Esophagus squamous epithelium (tissue), 5 donors: ENCODE results near the gene ZC3H13. TPM values are rescaled to one million over a fixed set of nuclear protein-coding genes. Genes with fewer than 3 reads are reported as not detected.

Source experiments
- DNase-seq: peaks from one replicate; lab custom pipeline; 2025; lab: John Stamatoyannopoulos, UW
- H3K27ac ChIP-seq, 4 donors: fragments of 200-600 bp; sonication (generic); one replicate each; pipeline ENCODE4 v1.5.1; 2016 to 2019; ENCODE audit warnings: mild to moderate bottlenecking in 1 of 4
- H3K27me3 ChIP-seq, 4 donors: fragments of 200-600 bp; sonication (generic); 1 replicate in 3 of 4; 2 replicates in 1 of 4; pipeline versions ENCODE4 v1.5.1 to v1.6.0; 2017 to 2021; ENCODE audit warnings: antibody characterized with exemption in 1 of 4
- H3K36me3 ChIP-seq, 3 donors: fragments of 200-600 bp; sonication (generic); one replicate each; pipeline ENCODE4 v1.5.1; 2016 to 2019
- H3K4me1 ChIP-seq, 3 donors: fragments of 200-600 bp; sonication (generic); one replicate each; pipeline ENCODE4 v1.5.1; 2017 to 2019
- H3K4me3 ChIP-seq, 4 donors: fragments of 200-600 bp; sonication (generic); 1 replicate in 3 of 4; 2 replicates in 1 of 4; pipeline ENCODE4 v1.5.1; 2016 to 2019; ENCODE audit warnings: mild to moderate bottlenecking in 2 of 4, moderate library complexity in 1 of 4
- H3K9me3 ChIP-seq, 3 donors: fragments of 200-600 bp; sonication (generic); one replicate each; pipeline ENCODE4 v1.5.1; 2016 to 2019
- POLR2A ChIP-seq, 4 donors: fragments of 450-650 bp; IDR thresholded peaks; one replicate each; pipeline ENCODE4 v1.6.1; 2017; ENCODE audit warnings: antibody characterized with exemption in 4 of 4, mild to moderate bottlenecking in 4 of 4, moderate library complexity in 3 of 4
- WGBS, 2 donors: methylation state at CpG; one replicate each; pipeline ENCODE4 v1.1.5; 2018; 5-methylcytosine and 5-hydroxymethylcytosine counted together
- intact Hi-C: fragments of 100-400 bp; cut with DNase I; formaldehyde crosslinking; loops from one replicate; pipeline ENCODE4 v1.15.0; 2022
- total RNA-seq, 4 donors: library from RNA; depleted of rRNA; stranded (reverse); fragments of >200 nt; gene quantifications; one replicate each; pipeline ENCODE4 v1.1.0, GENCODE V29; 2016
- TF ChIP-seq, protein P1 (sequence below), 6 experiments: fragments of 450-650 bp in 4 of 6; fragments of 200-600 bp in 2 of 6; sonication (generic) in 2 of 6; IDR thresholded peaks; one replicate each; pipeline ENCODE4 v1.5.1; 2016 to 2019; ENCODE audit warnings: antibody characterized with exemption in 6 of 6, mild to moderate bottlenecking in 4 of 6, moderate library complexity in 4 of 6
- donor health status: DM: yes; HTN: yes; CAD: no.

Gene ZC3H13
- total RNA-seq, 4 donors from 2014 or later, result 12.4 to 28.8 (median 15.3) TPM

GRCh38 chr13:46100191-46100815, 47.8 kb upstream of the ZC3H13 start:
- Histone ChIP-seq H3K27ac (no peak overlapping the region), H3K4me3 (no peak overlapping the region), H3K4me1 (no peaks in the 10 kb centered on the region), H3K27me3 (peaks cover 0 to 5% (median 0%) of the 10 kb centered on the region in 4 donors), H3K9me3 (no peaks in the 10 kb centered on the region), H3K36me3 (no peaks in the 10 kb centered on the region)
- 56 to 92% methylated on average over 1 of the region's 1 CpG for WGBS, 2 donors
- intact Hi-C loops, result no loop called here
- TF ChIP-seq, protein P1, sequence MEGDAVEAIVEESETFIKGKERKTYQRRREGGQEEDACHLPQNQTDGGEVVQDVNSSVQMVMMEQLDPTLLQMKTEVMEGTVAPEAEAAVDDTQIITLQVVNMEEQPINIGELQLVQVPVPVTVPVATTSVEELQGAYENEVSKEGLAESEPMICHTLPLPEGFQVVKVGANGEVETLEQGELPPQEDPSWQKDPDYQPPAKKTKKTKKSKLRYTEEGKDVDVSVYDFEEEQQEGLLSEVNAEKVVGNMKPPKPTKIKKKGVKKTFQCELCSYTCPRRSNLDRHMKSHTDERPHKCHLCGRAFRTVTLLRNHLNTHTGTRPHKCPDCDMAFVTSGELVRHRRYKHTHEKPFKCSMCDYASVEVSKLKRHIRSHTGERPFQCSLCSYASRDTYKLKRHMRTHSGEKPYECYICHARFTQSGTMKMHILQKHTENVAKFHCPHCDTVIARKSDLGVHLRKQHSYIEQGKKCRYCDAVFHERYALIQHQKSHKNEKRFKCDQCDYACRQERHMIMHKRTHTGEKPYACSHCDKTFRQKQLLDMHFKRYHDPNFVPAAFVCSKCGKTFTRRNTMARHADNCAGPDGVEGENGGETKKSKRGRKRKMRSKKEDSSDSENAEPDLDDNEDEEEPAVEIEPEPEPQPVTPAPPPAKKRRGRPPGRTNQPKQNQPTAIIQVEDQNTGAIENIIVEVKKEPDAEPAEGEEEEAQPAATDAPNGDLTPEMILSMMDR (IDR thresholded peaks at IDR 0.05), result no peak
- no peak for TF ChIP-seq POLR2A (IDR thresholded peaks at IDR 0.05)
- no peak for DNase-seq

DNA sequence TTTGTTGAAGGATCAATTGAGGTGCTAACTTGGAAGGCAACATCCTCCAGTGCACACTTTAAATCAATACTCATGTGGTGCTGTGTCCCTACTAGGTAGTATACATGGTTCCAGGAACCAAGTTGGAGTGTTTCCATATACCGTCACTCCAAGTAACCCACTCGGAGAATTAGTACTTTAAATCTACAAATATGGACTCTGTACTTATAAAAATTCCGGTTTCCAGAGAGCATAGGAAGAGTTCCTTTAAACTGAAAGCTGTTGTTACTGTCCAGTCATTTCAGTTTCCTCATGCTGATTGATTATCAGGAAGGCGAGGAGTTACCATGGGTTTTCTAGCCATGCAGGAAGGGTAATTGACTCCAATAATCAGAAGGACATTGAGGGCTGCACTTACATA, 45.1 kb upstream of the ZC3H13 start:
- Histone ChIP-seq H3K9me3 (no peaks in the 10 kb centered on the region), H3K4me3 (no peak overlapping the region), H3K36me3 (no peaks in the 10 kb centered on the region), H3K4me1 (no peaks in the 10 kb centered on the region), H3K27me3 (peaks cover 0 to 14% (median 0%) of the 10 kb centered on the region in 4 donors), H3K27ac (no peak overlapping the region)
- DNase-seq, result no peak
- TF ChIP-seq, protein P1 (IDR thresholded peaks at IDR 0.05), result no peak
- no peak for TF ChIP-seq POLR2A (IDR thresholded peaks at IDR 0.05)
- WGBS, 2 donors, result 91% methylated on average over 4 of the region's 4 CpGs
- intact Hi-C loops, result no loop called here

DNA sequence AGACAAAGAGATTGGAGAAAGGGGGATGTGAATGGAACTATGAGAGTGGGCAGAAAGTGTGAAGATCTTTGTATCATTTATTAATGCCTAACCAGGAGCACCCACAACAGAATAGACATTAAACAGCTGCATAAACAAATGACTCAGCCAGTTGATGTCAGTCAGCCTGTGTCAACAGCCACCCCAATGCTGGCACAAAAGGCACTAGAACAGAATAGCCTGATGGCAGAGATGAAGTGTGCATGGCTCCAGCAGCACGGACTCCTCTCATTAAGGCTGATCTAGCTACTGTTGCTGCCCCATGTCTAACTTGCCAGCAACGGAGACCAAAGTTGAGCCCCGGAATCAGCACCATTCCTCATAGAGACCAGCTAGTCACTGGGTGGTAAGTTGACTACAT, 44.5 kb upstream of the ZC3H13 start:
- no peak for DNase-seq
- Histone ChIP-seq H3K4me3 (no peak overlapping the region), H3K36me3 (no peaks in the 10 kb centered on the region), H3K27ac (no peak overlapping the region), H3K27me3 (peaks cover 0 to 14% (median 0%) of the 10 kb centered on the region in 4 donors), H3K4me1 (no peaks in the 10 kb centered on the region), H3K9me3 (no peaks in the 10 kb centered on the region)
- 61 to 88% methylated on average over 2 to 3 of the region's 3 CpGs for WGBS, 2 donors
- no peak for TF ChIP-seq POLR2A (IDR thresholded peaks at IDR 0.05)
- TF ChIP-seq, protein P1 (IDR thresholded peaks at IDR 0.05), result no peak
- intact Hi-C loops, result no loop called here

DNA sequence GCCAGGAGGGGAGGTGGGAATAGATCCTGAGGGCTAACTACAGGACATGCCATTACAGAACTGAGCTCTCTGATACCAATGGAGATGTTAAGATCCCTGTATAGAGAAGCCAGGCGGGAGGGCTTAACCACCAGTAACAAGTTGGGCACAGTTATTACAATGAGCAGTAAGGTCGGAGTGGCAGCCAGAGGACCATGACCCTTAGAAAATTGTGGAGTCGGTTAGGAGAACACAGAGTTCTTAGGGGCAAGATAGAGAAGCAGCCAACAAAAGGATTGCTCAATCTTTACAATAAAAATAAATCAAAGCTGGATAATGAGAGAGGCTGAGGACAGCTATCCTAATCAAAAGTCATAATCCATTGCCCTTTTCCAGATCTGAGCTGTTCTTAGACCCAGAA, 41.9 kb upstream of the ZC3H13 start:
- 83 to 89% methylated on average over 3 of the region's 3 CpGs for WGBS, 2 donors
- Histone ChIP-seq H3K27ac (no peak overlapping the region), H3K4me3 (no peak overlapping the region), H3K9me3 (no peaks in the 10 kb centered on the region), H3K27me3 (peaks cover 0 to 14% (median 0%) of the 10 kb centered on the region in 4 donors), H3K4me1 (no peaks in the 10 kb centered on the region), H3K36me3 (no peaks in the 10 kb centered on the region)
- DNase-seq, result no peak
- intact Hi-C loops, result no loop called here
- no peak for TF ChIP-seq POLR2A (IDR thresholded peaks at IDR 0.05)
- TF ChIP-seq, protein P1 (IDR thresholded peaks at IDR 0.05), result no peak

- H3K36me3 ChIP-seq, result no peaks in the 10 kb centered on the region
- H3K4me1 ChIP-seq, result no peaks in the 10 kb centered on the region
- 64 to 80% methylated on average over 3 to 5 of the region's 5 CpGs for WGBS, 2 donors
- intact Hi-C loops, result no loop called here
- no peak for DNase-seq
- no peak overlapping the region for H3K4me3 ChIP-seq
- peaks cover 0 to 9% (median 0%) of the 10 kb centered on the region in 4 donors for H3K27me3 ChIP-seq
- H3K9me3 ChIP-seq, result no peaks in the 10 kb centered on the region
- TF ChIP-seq, protein P1 (IDR thresholded peaks at IDR 0.05), result no peak
- TF ChIP-seq POLR2A (IDR thresholded peaks at IDR 0.05), result no peak
- no peak overlapping the region for H3K27ac ChIP-seq
Measured at GRCh38 chr13:46088821-46089562, 36.4 kb upstream of the ZC3H13 start.
